SJSA1 (cell line): ENCODE data around the gene KCNQ1. TPM values are rescaled to one million over a fixed set of nuclear protein-coding genes. Genes with fewer than 3 reads are reported as not detected.
A peak's percentile ranks its signal among the peaks of the same experiment; 100 is the strongest.

Experiments used
- DNase-seq, 2 experiments: peaks; one replicate each; pipeline ENCODE4 v3.0.0-alpha.2; 2015 to 2020; ENCODE audit warnings: low spot score in 2 of 2, low read depth in 1 of 2
- H3K27ac ChIP-seq: fragments of 250-450 bp; sonication (Bioruptor Pico); 2 replicates; pipeline ENCODE4 v1.5.1; 2020; ENCODE audit warnings: mild to moderate bottlenecking, moderate library complexity
- H3K27me3 ChIP-seq: fragments of 250-450 bp; sonication (Bioruptor Pico); replicated peaks from 2 replicates; pipeline ENCODE4 v1.5.1; 2020; ENCODE audit warnings: mild to moderate bottlenecking, moderate library complexity
- H3K36me3 ChIP-seq: fragments of 250-450 bp; sonication (Bioruptor Pico); 2 replicates; pipeline ENCODE4 v1.5.1; 2020; ENCODE audit warnings: mild to moderate bottlenecking
- H3K4me1 ChIP-seq: fragments of 250-450 bp; sonication (Bioruptor Pico); replicated peaks from 2 replicates; pipeline ENCODE4 v1.6.1; 2021; ENCODE audit warnings: mild to moderate bottlenecking
- H3K4me3 ChIP-seq: fragments of 250-450 bp; sonication (Bioruptor Pico); 2 replicates; pipeline ENCODE4 v1.5.1; 2020; ENCODE audit warnings: mild to moderate bottlenecking
- H3K9me3 ChIP-seq: fragments of 250-450 bp; sonication (Bioruptor Pico); replicated peaks from 2 replicates; pipeline ENCODE4 v1.5.1; 2020; ENCODE audit warnings: mild to moderate bottlenecking
- total RNA-seq: library from RNA; depleted of rRNA; stranded (reverse); fragments of >200 nt; shearing (Covaris generic); gene quantifications from 2 replicates; pipeline ENCODE4 v1.2.3, GENCODE V29; 2014

KCNQ1 gene
- total RNA-seq, 1 experiment from 2014 or later, result not detected

- no peaks in the 10 kb centered on the region; the same call in 1 of the 2 replicates for H3K36me3 ChIP-seq
- peak overlapping the region; percentile 76 for H3K27ac ChIP-seq
- H3K4me3 ChIP-seq, result no peak overlapping the region
These were observed 88.9 kb downstream of the KCNQ1 start for GRCh38 chr11:2533587-2534133.

GRCh38 chr11:2534134-2534956 is 89.5 kb downstream of the KCNQ1 start:
- Histone ChIP-seq H3K4me3 (no peak overlapping the region), H3K36me3 (no peaks in the 10 kb centered on the region; the same call in 1 of the 2 replicates), H3K27me3 (no peaks in the 10 kb centered on the region), H3K27ac (no peak overlapping the region), H3K9me3 (no peaks in the 10 kb centered on the region), H3K4me1 (peaks cover 22% of the 10 kb centered on the region)
- no peak for DNase-seq

More at GRCh38 chr11:2533587-2534133, 88.9 kb downstream of the KCNQ1 start:
- Histone ChIP-seq H3K4me1 (peaks cover 22% of the 10 kb centered on the region), H3K9me3 (no peaks in the 10 kb centered on the region), H3K27me3 (no peaks in the 10 kb centered on the region)
- DNase-seq, result peak; percentile 97 to 99

GRCh38 chr11:2534957-2535672 is 90.3 kb downstream of the KCNQ1 start:
- H3K27ac ChIP-seq, result no peak overlapping the region
- H3K4me3 ChIP-seq, result no peak overlapping the region
- peaks cover 22% of the 10 kb centered on the region for H3K4me1 ChIP-seq
- no peaks in the 10 kb centered on the region; the same call in 1 of the 2 replicates for H3K27me3 ChIP-seq
- no peaks in the 10 kb centered on the region for H3K9me3 ChIP-seq
- DNase-seq, result no peak
- no peaks in the 10 kb centered on the region; the same call in 1 of the 2 replicates for H3K36me3 ChIP-seq

- no peak overlapping the region for H3K27ac ChIP-seq
- no peaks in the 10 kb centered on the region; the same call in 1 of the 2 replicates for H3K36me3 ChIP-seq
- DNase-seq, result no peak
- H3K4me1 ChIP-seq, result peaks cover 22% of the 10 kb centered on the region
- H3K27me3 ChIP-seq, result no peaks in the 10 kb centered on the region; the same call in 1 of the 2 replicates
- H3K9me3 ChIP-seq, result no peaks in the 10 kb centered on the region
- no peak overlapping the region for H3K4me3 ChIP-seq
These were observed 91.0 kb downstream of the KCNQ1 start for GRCh38 chr11:2535673-2536439.

- Histone ChIP-seq H3K9me3 (no peaks in the 10 kb centered on the region), H3K4me1 (peaks cover 22% of the 10 kb centered on the region), H3K27me3 (no peaks in the 10 kb centered on the region; the same call in 1 of the 2 replicates), H3K4me3 (no peak overlapping the region), H3K27ac (no peak overlapping the region), H3K36me3 (no peaks in the 10 kb centered on the region; the same call in 1 of the 2 replicates)
- no peak for DNase-seq
These were observed 91.7 kb downstream of the KCNQ1 start for GRCh38 chr11:2536440-2536989.

- no peak overlapping the region for H3K4me3 ChIP-seq
- H3K36me3 ChIP-seq, result no peaks in the 10 kb centered on the region
- H3K27ac ChIP-seq, result no peak overlapping the region
- peaks cover 22% of the 10 kb centered on the region for H3K4me1 ChIP-seq
- DNase-seq, result no peak
- H3K9me3 ChIP-seq, result no peaks in the 10 kb centered on the region
- H3K27me3 ChIP-seq, result no peaks in the 10 kb centered on the region; the same call in 1 of the 2 replicates
These were observed 92.3 kb downstream of the KCNQ1 start for GRCh38 chr11:2537010-2537705.

GRCh38 chr11:2537896-2538724 is 93.3 kb downstream of the KCNQ1 start:
- Histone ChIP-seq H3K4me3 (no peak overlapping the region), H3K27me3 (no peaks in the 10 kb centered on the region; the same call in 1 of the 2 replicates), H3K27ac (no peak overlapping the region)

GRCh38 chr11:2538951-2539350 is 94.1 kb downstream of the KCNQ1 start:
- H3K36me3 ChIP-seq, result no peaks in the 10 kb centered on the region
- peaks cover 8% of the 10 kb centered on the region for H3K4me1 ChIP-seq
- H3K27ac ChIP-seq, result no peak overlapping the region
- H3K9me3 ChIP-seq, result no peaks in the 10 kb centered on the region
- DNase-seq, result no peak
- no peaks in the 10 kb centered on the region; the same call in 1 of the 2 replicates for H3K27me3 ChIP-seq
- H3K4me3 ChIP-seq, result no peak overlapping the region

More at GRCh38 chr11:2537896-2538724, 93.3 kb downstream of the KCNQ1 start:
- Histone ChIP-seq H3K36me3 (no peaks in the 10 kb centered on the region), H3K4me1 (peaks cover 16% of the 10 kb centered on the region), H3K9me3 (no peaks in the 10 kb centered on the region)
- no peak for DNase-seq

- H3K9me3 ChIP-seq, result no peaks in the 10 kb centered on the region
- no peak for DNase-seq
These were observed 94.8 kb downstream of the KCNQ1 start for GRCh38 chr11:2539371-2540222.

GRCh38 chr11:2540223-2540991 is 95.6 kb downstream of the KCNQ1 start:
- Histone ChIP-seq H3K36me3 (no peaks in the 10 kb centered on the region), H3K9me3 (no peaks in the 10 kb centered on the region), H3K4me3 (no peak overlapping the region), H3K4me1 (no peaks in the 10 kb centered on the region), H3K27ac (no peak overlapping the region), H3K27me3 (no peaks in the 10 kb centered on the region; the same call in 1 of the 2 replicates)
- no peak for DNase-seq

More at GRCh38 chr11:2539371-2540222, 94.8 kb downstream of the KCNQ1 start:
- Histone ChIP-seq H3K4me3 (no peak overlapping the region), H3K4me1 (peaks cover 1% of the 10 kb centered on the region), H3K36me3 (no peaks in the 10 kb centered on the region), H3K27me3 (no peaks in the 10 kb centered on the region; the same call in 1 of the 2 replicates), H3K27ac (no peak overlapping the region)
